C4-2B (cell line): ENCODE measurements around the gene SNPH.

ENCODE experiments used
- H3K27ac ChIP-seq: fragments of 450-650 bp; 2 replicates; pipeline ENCODE4 v1.5.1; 2017
- CTCF ChIP-seq: fragments of 450-650 bp; conservative IDR thresholded peaks from 2 replicates; pipeline ENCODE4 v1.5.1; 2017; ENCODE audit warnings: mild to moderate bottlenecking
- ZFX ChIP-seq: fragments of 450-650 bp; IDR thresholded peaks from 2 replicates; pipeline ENCODE4 v1.6.1; 2017

SNPH gene

DNA sequence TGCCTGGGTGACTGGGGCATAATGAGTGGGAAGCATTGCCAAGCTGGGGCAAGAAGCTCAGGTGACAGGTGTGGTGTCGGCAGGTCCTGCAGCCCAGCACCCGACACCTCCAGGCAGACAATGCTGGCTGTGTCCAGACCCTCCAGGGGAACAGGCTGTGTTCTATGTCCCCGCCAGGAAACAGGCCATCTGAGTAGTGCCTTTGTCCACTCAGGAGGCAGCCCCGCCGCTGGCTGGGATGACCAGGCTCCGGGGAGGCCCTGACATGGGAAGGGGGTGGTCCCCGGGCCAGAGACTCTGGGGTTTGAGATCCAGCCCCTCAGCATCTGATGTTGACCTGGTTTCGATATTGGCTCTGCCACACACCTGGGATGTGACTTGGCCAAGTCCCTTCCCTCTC, 28.4 kb downstream of the SNPH start:
- no peak overlapping the region for H3K27ac ChIP-seq
- TF ChIP-seq CTCF (no peak), ZFX (no peak)

DNA sequence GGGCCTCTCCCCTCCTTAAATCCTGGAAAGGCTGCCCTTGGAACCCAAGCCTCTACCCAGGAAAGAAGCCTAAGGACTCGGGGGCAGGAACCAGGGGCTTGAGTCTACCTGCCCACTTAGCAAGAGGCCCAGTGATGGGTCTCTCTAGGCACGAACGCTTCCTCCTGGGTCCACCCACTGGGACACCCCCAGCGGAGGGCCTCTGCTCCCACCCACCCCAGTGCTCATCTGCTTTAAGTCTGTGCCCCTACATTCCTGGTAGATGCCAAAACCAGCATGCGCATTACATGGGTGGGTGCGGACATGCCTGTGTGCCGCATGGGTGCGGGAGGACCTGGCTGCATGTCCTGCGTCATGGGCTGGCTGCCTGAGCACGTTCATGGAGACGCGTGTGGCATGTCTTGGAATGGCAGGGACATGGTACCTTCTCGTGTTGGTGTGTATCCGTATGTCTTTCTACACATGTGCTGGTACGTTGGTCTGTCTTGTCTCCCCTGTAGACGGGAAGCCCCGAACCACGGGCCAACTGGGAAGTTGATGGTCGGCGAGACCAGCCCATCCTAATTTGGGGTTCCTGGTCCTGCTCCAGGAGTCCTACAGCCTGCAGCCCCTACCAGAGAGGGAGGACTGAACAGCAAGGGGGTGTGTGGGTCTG, 29.3 kb downstream of the SNPH start:
- no peak overlapping the region for H3K27ac ChIP-seq
- TF ChIP-seq CTCF (no peak), ZFX (no peak)

DNA sequence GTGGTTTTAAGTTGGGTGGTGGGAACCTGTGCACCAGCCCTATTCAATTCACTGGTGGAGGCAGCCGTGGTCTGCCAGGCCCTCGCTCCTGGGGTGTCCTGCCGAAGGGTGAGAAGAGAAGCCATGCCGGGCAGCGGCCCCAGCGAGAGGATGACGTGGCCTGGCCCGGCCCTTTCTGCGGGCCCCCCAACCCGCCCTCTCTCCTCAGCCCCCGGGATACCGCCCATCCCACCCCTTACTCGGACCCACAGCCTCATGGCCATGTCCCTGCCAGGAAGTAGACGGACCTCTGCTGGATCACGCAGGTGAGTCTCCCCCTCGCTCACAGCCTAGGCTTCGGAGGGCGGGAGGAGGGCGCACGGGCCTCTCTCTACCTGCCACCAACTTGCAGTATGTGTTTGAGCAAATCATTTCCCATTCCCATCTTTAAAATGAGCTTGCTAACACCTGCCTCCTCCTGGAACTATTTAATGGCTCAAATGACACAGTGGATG, 30.1 kb downstream of the SNPH start:
- TF ChIP-seq CTCF: no peak
- no peak for TF ChIP-seq ZFX

DNA sequence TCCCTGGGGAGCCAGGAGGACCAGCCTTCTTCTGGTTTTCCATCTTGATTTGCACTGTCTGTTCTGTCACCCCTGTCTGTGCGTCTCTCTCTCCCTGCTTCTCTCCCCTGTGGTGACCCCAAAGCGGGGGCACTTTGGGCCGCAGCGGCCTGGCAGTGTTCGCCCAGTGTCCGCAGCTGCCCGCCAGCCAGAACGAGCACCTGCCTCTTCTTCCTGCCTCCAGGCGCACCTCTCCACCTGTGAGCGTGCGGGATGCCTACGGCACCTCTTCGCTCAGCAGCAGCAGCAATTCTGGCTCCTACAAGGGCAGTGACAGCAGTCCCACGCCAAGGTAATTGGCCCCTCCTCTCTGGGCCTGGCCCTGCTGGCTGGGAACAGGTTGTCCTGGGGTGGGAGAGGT, 30.8 kb downstream of the SNPH start:
- H3K27ac ChIP-seq: no peak overlapping the region
- TF ChIP-seq ZFX (no peak), CTCF (no peak)

More for the DNA sequence above, 30.1 kb downstream of the SNPH start:
- no peak overlapping the region for H3K27ac ChIP-seq

- H3K27ac ChIP-seq: no peak overlapping the region
- TF ChIP-seq ZFX: no peak
- no peak for TF ChIP-seq CTCF
These were observed 31.4 kb downstream of the SNPH start for GRCh38 chr20:1297486-1297885.

- TF ChIP-seq ZFX (no peak), CTCF (no peak)
- H3K27ac ChIP-seq: no peak overlapping the region
These were observed 32.1 kb downstream of the SNPH start for GRCh38 chr20:1298166-1298565.

DNA sequence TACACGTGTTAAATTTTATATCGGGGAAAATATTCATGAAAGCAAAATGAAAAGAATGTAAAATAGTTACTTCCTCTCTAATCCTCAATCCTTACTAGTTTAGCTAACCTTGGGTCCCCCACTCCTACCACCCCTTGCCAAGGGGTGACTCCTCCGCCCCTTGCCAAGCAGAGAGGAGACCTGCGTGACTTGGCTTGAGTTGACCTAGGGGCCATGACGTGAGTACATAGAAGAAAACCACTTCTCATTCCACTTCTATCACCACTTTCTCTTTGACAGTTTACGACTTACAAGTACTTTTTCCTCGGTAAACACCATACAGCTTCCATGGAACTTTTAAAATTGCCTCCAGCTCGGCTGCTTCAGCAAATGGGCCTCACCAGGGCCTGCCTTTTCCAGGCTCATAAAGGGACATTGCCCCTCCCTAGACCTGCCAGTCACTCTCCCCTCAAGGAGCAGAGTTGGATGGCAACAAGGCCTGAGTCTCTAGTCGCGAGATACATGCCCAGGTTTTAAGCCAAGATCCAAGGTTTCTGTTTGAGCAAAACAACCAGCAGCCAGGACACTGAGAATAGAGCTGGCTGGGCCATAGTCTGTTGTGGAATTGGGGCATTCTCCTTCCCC, 32.9 kb downstream of the SNPH start:
- TF ChIP-seq CTCF: no peak
- no peak for TF ChIP-seq ZFX

More for the DNA sequence above, 32.9 kb downstream of the SNPH start:
- no peak overlapping the region for H3K27ac ChIP-seq
